Upper lobe of right lung (tissue), 1 donor: Measurements from ENCODE around the gene GTSE1. TPM values are rescaled to one million over a fixed set of nuclear protein-coding genes. Genes with fewer than 3 reads are reported as not detected.
"Not testable (repeated sequence)": the region's sequence is repeated elsewhere in the genome, so short reads cannot be mapped to it uniquely, and the experiment has no call there.

Source experiments
- ATAC-seq: fragments of 200-7000 bp; cut with Tn5 transposase; one replicate; pipeline ENCODE4 v1.9.1; 2020; ENCODE audit warnings: mild to moderate bottlenecking, moderate library complexity
- DNase-seq: peaks from one replicate; pipeline ENCODE4 v3.0.0-alpha.2; 2020
- H3K27ac ChIP-seq: fragments of 200-600 bp; one replicate; pipeline ENCODE4 v1.8.0; 2022
- H3K27me3 ChIP-seq: fragments of 200-600 bp; one replicate; pipeline ENCODE4 v1.8.0; 2022; ENCODE audit warnings: mild to moderate bottlenecking
- H3K36me3 ChIP-seq: fragments of 200-600 bp; one replicate; pipeline ENCODE4 v1.8.0; 2022
- H3K4me1 ChIP-seq: fragments of 200-600 bp; one replicate; pipeline ENCODE4 v1.8.0; 2022
- H3K4me3 ChIP-seq: fragments of 200-600 bp; one replicate; pipeline ENCODE4 v1.8.0; 2022; ENCODE audit warnings: mild to moderate bottlenecking
- H3K9me3 ChIP-seq: fragments of 200-600 bp; one replicate; pipeline ENCODE4 v1.8.0; 2022
- intact Hi-C: fragments of 100-400 bp; cut with DNase I; formaldehyde crosslinking; loops from one replicate; pipeline ENCODE4 v1.11.0; 2022
- total RNA-seq: library from RNA; stranded (reverse); fragmentation: NEBNext Ultra II Directional; extraction: Animal tissue kit (Norgen Biotek cat#: 25700); gene quantifications from one replicate; pipeline ENCODE4 v1.2.1, GENCODE V29; 2021
- TF ChIP-seq, protein P1 (sequence below): fragments of 200-600 bp; IDR thresholded peaks from one replicate; pipeline ENCODE4 v1.8.0; 2022; ENCODE audit warnings: antibody characterized with exemption
- donor health status: DM: no; HTN: yes; CAD: no; lungs with severe emphysema.

GTSE1 gene
- total RNA-seq, 1 donor from 2014 or later, result 0.43 TPM

DNA sequence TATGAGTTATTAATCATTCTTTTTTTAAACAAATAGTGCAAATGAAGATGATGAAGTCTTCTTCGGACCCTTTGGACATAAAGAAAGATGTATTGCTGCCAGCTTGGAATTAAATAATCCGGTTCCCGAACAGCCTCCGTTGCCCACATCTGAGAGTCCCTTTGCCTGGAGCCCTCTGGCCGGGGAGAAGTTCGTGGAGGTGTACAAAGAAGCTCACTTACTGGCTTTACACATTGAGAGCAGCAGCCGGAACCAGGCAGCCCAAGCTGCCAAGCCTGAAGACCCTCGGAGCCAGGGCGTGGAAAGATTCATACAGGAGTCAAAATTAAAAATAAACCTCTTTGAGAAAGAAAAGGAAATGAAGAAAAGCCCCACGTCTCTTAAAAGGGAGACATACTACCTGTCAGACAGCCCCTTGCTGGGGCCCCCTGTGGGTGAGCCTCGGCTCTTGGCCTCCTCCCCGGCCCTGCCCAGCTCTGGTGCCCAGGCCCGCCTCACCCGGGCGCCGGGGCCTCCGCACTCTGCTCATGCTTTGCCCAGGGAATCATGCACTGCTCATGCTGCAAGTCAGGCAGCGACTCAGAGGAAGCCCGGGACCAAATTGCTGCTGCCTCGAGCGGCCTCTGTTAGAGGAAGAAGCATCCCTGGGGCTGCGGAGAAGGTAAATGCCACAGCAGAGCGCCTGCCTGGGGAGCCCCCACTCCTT, 11.8 kb downstream of the GTSE1 start:
- intact Hi-C loops, result no loop called here
- no peaks in the 10 kb centered on the region for H3K36me3 ChIP-seq
- TF ChIP-seq, protein P1, sequence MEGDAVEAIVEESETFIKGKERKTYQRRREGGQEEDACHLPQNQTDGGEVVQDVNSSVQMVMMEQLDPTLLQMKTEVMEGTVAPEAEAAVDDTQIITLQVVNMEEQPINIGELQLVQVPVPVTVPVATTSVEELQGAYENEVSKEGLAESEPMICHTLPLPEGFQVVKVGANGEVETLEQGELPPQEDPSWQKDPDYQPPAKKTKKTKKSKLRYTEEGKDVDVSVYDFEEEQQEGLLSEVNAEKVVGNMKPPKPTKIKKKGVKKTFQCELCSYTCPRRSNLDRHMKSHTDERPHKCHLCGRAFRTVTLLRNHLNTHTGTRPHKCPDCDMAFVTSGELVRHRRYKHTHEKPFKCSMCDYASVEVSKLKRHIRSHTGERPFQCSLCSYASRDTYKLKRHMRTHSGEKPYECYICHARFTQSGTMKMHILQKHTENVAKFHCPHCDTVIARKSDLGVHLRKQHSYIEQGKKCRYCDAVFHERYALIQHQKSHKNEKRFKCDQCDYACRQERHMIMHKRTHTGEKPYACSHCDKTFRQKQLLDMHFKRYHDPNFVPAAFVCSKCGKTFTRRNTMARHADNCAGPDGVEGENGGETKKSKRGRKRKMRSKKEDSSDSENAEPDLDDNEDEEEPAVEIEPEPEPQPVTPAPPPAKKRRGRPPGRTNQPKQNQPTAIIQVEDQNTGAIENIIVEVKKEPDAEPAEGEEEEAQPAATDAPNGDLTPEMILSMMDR, result no peak
- ATAC-seq (no peak), DNase-seq (no peak)
- H3K4me3 ChIP-seq, result no peak overlapping the region
- no peaks in the 10 kb centered on the region for H3K9me3 ChIP-seq
- no peak overlapping the region for H3K27ac ChIP-seq
- H3K4me1 ChIP-seq, result no peaks in the 10 kb centered on the region
- no peaks in the 10 kb centered on the region for H3K27me3 ChIP-seq

- ATAC-seq, result no peak
These were observed 12.9 kb downstream of the GTSE1 start for GRCh38 chr22:46309526-46310085.

GRCh38 chr22:46312056-46312455, 15.4 kb downstream of the GTSE1 start:
- H3K36me3 ChIP-seq, result no peaks in the 10 kb centered on the region
- intact Hi-C loops, result loop anchor here (10.0 kb wide), 2 partner anchors 187 to 317 kb away; no protein-coding TSS in a partner anchor
- ATAC-seq (no peak), DNase-seq (no peak)
- TF ChIP-seq, protein P1, result no peak
- H3K4me3 ChIP-seq, result no peak overlapping the region
- H3K27ac ChIP-seq, result no peak overlapping the region
- H3K4me1 ChIP-seq, result no peaks in the 10 kb centered on the region
- H3K9me3 ChIP-seq, result no peaks in the 10 kb centered on the region
- H3K27me3 ChIP-seq, result no peaks in the 10 kb centered on the region

More at GRCh38 chr22:46309526-46310085, 12.9 kb downstream of the GTSE1 start:
- Histone ChIP-seq H3K36me3 (no peaks in the 10 kb centered on the region), H3K27me3 (no peaks in the 10 kb centered on the region), H3K9me3 (no peaks in the 10 kb centered on the region), H3K27ac (no peak overlapping the region), H3K4me3 (no peak overlapping the region), H3K4me1 (no peaks in the 10 kb centered on the region)
- TF ChIP-seq, protein P1, result no peak
- DNase-seq, result no peak
- intact Hi-C loops, result loop anchor here (10.0 kb wide), 2 partner anchors 185 to 315 kb away; no protein-coding TSS in a partner anchor

DNA sequence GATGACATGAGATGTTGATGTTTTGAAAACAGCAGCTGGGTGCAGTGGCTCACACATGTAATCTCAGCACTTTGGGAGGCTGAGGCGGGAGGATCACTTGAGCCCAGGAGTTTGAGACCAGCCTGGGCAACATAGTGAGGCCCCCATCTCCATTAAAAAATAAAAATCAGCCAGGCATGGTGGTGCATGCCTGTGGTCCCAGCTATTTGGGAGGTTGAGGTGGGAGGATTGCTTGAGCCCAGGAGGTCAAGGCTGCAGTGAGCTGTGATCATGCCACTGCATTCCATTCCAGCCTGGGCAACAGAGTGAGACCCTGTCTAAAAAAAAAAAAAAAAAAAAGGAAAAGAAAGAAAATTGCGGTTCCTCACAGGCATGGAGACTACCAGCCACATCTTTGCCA, 16.2 kb downstream of the GTSE1 start:
- not testable (repeated sequence) for H3K4me1 ChIP-seq, DNase-seq, H3K27me3 ChIP-seq, ATAC-seq, H3K9me3 ChIP-seq, H3K27ac ChIP-seq, H3K4me3 ChIP-seq, H3K36me3 ChIP-seq
- intact Hi-C loops, result loop anchor here (10.0 kb wide), 2 partner anchors 188 to 318 kb away; no protein-coding TSS in a partner anchor

GRCh38 chr22:46315976-46316375, 19.3 kb downstream of the GTSE1 start:
- Histone ChIP-seq H3K27ac (no peak overlapping the region), H3K27me3 (no peaks in the 10 kb centered on the region), H3K9me3 (no peaks in the 10 kb centered on the region), H3K36me3 (no peaks in the 10 kb centered on the region), H3K4me3 (no peak overlapping the region), H3K4me1 (no peaks in the 10 kb centered on the region)
- TF ChIP-seq, protein P1, result no peak
- no peak for ATAC-seq
- intact Hi-C loops, result loop anchor here (10.0 kb wide), 2 partner anchors 191 to 321 kb away; no protein-coding TSS in a partner anchor
- no peak for DNase-seq

DNA sequence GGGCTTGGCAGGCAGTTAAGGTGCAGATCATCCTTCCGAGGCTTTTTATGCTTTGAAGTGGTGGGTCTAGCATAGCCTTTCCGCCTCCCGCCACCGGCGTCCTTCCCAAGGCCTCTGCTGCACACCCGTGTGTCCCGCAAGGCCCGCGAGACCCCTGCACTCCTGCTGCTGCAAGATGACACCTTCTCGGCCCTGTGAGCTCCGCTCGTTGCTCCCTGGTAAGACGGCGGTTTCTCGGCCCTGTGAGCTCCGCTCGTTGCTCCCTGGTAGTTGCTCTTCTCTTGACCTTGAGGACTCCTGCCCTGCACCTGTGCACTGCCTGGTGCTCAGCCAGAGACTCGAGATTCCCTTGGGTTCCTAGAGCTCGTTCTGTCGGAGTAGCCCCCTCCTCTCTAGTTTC, 21.0 kb downstream of the GTSE1 start:
- H3K27ac ChIP-seq, result no peak overlapping the region
- intact Hi-C loops, result loop anchor here (10.0 kb wide), 2 partner anchors 193 to 323 kb away; no protein-coding TSS in a partner anchor
- H3K27me3 ChIP-seq, result no peaks in the 10 kb centered on the region
- ATAC-seq (no peak), DNase-seq (no peak)
- no peaks in the 10 kb centered on the region for H3K36me3 ChIP-seq
- no peak overlapping the region for H3K4me3 ChIP-seq
- no peaks in the 10 kb centered on the region for H3K4me1 ChIP-seq
- TF ChIP-seq, protein P1, result no peak
- H3K9me3 ChIP-seq, result no peaks in the 10 kb centered on the region
